ENCODE results near the gene KLHL28. TPM values are rescaled to one million over a fixed set of nuclear protein-coding genes. Genes with fewer than 3 reads are reported as not detected.

The KLHL28 gene
- total RNA-seq, result 8.9 and 13.3 TPM in 2 replicates

GRCh38 chr14:44961554-44962333 lies at the start of gene KLHL28, which contains the start of gene TOGARAM1:
Gene KLHL28 (minus strand): TSS chr14:44961947. CDS start chr14:44945928, 16,019 bp downstream.
Gene TOGARAM1 (plus strand): TSS chr14:44962190. CDS start chr14:44962422, 232 bp downstream.
- DNase-seq, result peak; percentile 100

- no peak for DNase-seq
Observed at GRCh38 chr14:45003924-45004323, 42.2 kb upstream of the KLHL28 start.

GRCh38 chr14:44995770-44996294 lies 34.1 kb upstream of the KLHL28 start:
- DNase-seq, result no peak

- no peak for DNase-seq
Observed at GRCh38 chr14:44995196-44995595, 33.4 kb upstream of the KLHL28 start.

- DNase-seq, result no peak
Observed at GRCh38 chr14:44990533-44990932, 28.8 kb upstream of the KLHL28 start.

- DNase-seq, result peak; percentile 10
Observed at GRCh38 chr14:44989497-44990440, 28.0 kb upstream of the KLHL28 start.

GRCh38 chr14:44988694-44989093 lies 26.9 kb upstream of the KLHL28 start:
- DNase-seq, result no peak

- DNase-seq, result no peak
Observed at GRCh38 chr14:44982594-44982993, 20.8 kb upstream of the KLHL28 start.

GRCh38 chr14:44981198-44981597 lies 19.5 kb upstream of the KLHL28 start:
- no peak for DNase-seq

- peak; percentile 13 for DNase-seq
Observed at GRCh38 chr14:44979740-44980356, 18.1 kb upstream of the KLHL28 start.

GRCh38 chr14:44979273-44979672 lies 17.5 kb upstream of the KLHL28 start:
- DNase-seq, result no peak

GRCh38 chr14:44971459-44971858 lies 9.7 kb upstream of the KLHL28 start:
- DNase-seq, result no peak

- DNase-seq, result no peak
Observed at GRCh38 chr14:44970907-44971306, 9.2 kb upstream of the KLHL28 start.

- no peak for DNase-seq
Observed at GRCh38 chr14:44968714-44969113, 7.0 kb upstream of the KLHL28 start.

GRCh38 chr14:44966601-44967336 lies 5.0 kb upstream of the KLHL28 start:
- no peak for DNase-seq

GRCh38 chr14:44963775-44964380 lies 2.1 kb upstream of the KLHL28 start:
- peak; percentile 15 for DNase-seq

- DNase-seq, result no peak
Observed at GRCh38 chr14:44963044-44963528, 1.3 kb upstream of the KLHL28 start.

- peak; percentile 64 for DNase-seq
Observed at GRCh38 chr14:44962334-44963043, 742 bp upstream of the KLHL28 start.

GRCh38 chr14:44961151-44961553 lies 595 bp downstream of the KLHL28 start:
- DNase-seq, result peak; percentile 65

GRCh38 chr14:44960646-44961045 lies 1.1 kb downstream of the KLHL28 start:
- DNase-seq, result peak; percentile 15

- no peak for DNase-seq
Observed at GRCh38 chr14:44960146-44960545, 1.6 kb downstream of the KLHL28 start.

All from dermis blood vessel endothelial cell (primary cell).